GM21576 (cell line): Measurements from ENCODE around the gene DACT1.

Source experiments
- ATAC-seq: cut with Tn5 transposase; IDR thresholded peaks from one replicate; pipeline ENCODE4 v1.9.1; 2021; ENCODE audit warnings: mild to moderate bottlenecking, moderate library complexity; ENCODE audit not compliant: unreplicated experiment

The DACT1 gene

DNA sequence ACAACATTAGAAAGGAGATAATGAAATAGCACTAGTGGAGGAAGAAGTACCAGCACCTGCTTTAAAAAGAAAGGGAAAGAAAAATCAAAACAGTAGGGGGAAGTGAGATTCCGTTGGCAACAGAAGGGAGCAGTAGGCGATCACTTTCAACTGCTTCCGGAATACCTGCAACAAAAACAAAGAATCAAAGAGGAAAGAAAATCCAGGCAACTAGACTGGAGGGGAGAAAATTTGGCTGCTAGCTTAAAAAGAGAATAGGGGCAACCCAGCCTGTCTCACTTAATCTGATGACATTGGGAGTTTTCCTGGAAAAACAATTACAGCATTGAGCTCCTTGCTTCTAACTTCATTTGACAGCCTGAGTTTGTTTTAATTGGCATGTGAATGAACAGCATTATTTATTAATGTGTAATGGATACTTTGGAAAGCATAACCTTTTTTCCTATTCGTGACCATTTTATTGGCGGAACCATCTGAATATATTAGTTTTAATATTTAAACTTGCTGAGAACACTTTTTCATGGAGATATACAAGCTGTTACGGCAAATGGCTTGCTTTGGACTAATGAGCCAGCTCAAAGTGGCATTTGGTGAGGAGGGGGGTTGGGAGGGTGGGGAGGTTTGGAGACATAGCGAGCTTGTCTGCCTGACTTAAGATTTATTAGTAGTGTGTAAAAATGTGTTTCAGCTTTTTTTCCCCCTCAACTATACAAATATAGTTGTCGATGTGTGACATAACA lies 2.5 kb upstream of the DACT1 start:
- ATAC-seq: peak; percentile 29

DNA sequence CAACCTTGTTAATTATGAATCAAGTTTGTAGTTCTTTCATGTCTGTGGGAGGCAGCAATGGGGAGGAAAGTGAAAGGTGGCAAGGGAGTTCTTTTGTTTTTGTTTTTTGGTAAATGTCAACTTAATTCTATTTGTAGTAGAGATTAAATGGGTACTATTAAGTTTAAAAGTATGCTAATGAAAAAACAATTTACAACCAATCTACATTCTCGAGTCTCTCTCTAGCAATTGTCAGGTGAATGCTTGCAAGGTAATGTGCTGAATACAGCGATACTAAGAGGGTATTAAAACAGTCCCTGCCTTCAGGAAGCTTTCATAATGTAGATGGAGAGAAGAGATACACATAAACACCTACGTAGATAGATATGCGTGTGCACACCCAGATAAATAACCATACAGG lies 1.6 kb upstream of the DACT1 start:
- ATAC-seq: no peak

GRCh38 chr14:58637040-58637390 lies 747 bp upstream of the DACT1 start:
- no peak for ATAC-seq

GRCh38 chr14:58638231-58639197 lies 752 bp downstream of the DACT1 start:
- ATAC-seq: peak; percentile 22

- no peak for ATAC-seq
These were observed 1.4 kb downstream of the DACT1 start for GRCh38 chr14:58639198-58639565.

DNA sequence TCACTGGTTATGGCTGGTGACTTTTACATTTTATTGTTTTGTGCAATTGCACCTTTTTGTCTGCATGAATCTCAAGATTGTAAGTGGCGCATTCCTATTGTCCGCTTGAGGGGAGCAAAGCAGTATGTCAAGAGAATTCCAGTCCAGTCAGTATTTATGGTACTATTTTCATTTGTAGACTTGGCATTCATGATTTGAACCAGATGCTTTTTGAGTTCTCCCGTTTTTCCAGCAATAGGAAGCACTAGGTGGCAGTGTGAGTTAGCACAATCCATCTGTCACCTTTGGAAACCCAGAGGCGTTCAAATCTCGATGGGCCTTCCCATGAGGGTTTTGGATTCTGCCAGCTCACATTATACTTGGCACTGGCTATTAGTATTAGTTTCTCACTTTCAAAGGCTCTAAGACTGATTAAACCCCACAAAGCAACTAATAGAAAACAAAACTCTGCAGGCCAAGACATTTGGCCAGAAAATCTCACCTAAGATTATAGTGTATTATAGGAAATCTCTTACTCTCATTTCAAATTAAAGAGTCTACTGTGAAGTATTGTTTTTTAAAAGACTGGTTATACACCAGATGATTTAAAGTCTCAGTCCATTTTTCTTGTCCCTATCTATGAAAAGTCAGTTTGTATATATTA lies 2.2 kb downstream of the DACT1 start:
- ATAC-seq: no peak

DNA sequence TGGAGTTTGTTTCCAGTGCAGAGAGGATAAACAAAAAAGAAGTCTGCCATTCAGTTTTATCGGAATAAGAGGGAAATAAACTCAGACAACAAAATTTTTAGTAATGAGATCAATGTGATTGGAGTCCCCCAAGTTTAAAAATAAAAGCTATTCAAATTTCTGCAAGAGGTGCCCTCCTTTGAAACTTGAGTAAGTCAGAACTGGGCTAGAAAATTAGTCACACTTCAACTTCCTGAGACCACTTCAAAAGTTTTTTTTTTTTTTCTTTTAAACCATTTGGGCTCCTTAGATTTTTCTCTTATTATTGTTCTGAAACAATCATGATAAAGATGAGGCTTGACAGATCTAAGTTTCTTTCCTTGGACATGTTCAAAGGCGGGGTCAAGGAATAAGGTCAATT lies 3.2 kb downstream of the DACT1 start:
- ATAC-seq: no peak

- ATAC-seq: no peak
These were observed 3.7 kb downstream of the DACT1 start for GRCh38 chr14:58641509-58641908.

GRCh38 chr14:58643366-58643765 lies 5.6 kb downstream of the DACT1 start:
- no peak for ATAC-seq

DNA sequence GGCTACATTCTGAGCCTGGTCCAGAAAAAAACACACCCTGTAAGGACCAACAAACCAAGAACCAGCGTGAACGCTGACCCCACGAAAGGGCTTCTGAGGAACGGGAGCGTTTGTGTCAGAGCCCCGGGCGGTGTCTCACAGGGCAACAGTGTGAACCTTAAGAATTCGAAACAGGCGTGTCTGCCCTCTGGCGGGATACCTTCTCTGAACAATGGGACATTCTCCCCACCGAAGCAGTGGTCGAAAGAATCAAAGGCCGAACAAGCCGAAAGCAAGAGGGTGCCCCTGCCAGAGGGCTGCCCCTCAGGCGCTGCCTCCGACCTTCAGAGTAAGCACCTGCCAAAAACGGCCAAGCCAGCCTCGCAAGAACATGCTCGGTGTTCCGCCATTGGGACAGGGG lies 7.9 kb downstream of the DACT1 start:
- no peak for ATAC-seq

GRCh38 chr14:58646479-58646878 lies 8.7 kb downstream of the DACT1 start:
- no peak for ATAC-seq

- no peak for ATAC-seq
These were observed 10.0 kb downstream of the DACT1 start for GRCh38 chr14:58647777-58648176.

- ATAC-seq: no peak
These were observed 13.1 kb downstream of the DACT1 start for GRCh38 chr14:58650857-58651256.

DNA sequence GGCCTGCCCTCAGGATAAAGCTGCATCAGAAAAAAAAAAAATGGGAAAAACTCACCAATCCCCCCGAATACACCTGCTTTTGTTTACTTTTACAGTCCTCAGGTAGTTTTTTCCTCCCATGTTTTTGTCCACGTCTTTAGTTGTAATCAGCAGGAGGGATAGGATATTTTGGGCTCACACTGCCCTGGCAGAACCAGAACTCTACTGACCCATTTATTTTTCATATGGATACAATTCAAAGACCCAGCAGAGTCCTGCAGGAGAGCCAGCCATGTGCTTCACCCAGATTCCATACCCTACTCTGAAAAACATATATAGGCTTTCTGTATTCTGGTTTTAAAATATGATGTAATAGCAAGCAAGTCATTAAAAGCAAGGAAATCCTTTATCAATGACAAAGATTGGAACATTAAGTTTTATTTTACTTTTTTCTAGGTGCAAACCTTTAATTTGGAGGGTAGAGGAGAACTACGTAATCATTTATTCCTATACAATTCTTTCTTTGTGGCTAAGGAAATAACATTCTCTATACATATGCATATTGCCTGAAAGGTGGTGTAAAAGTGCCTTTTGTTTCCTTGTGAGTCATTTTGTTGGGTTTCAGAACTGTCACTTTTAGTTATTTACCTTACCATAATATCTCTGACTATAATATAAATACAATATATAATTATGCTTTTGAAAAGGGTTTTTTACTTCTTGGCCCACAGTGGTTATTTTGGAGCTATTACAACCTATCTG lies 19.1 kb downstream of the DACT1 start:
- ATAC-seq: no peak

DNA sequence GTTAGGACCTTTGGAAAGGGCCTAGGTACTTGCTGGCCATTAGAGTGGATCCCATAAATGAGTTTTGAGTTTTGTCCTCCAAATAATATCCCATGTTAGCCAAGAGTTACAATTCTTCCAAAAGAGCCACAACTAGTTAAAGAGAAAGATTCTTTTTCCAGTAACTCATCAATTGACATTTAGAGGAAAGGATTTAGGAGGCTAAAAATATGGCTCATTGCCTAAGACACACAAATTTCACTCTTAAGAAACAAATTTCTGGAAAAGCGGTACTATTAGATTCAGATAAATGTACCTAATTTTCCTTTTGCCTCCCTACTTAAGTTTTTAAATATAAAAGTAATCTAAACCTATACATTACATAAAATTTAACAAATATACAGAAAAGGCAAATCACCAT lies 21.3 kb downstream of the DACT1 start:
- no peak for ATAC-seq

- ATAC-seq: no peak
These were observed 22.1 kb downstream of the DACT1 start for GRCh38 chr14:58659846-58660245.

- ATAC-seq: no peak
These were observed 22.6 kb downstream of the DACT1 start for GRCh38 chr14:58660407-58660806.

- no peak for ATAC-seq
These were observed 24.3 kb downstream of the DACT1 start for GRCh38 chr14:58662018-58662417.

DNA sequence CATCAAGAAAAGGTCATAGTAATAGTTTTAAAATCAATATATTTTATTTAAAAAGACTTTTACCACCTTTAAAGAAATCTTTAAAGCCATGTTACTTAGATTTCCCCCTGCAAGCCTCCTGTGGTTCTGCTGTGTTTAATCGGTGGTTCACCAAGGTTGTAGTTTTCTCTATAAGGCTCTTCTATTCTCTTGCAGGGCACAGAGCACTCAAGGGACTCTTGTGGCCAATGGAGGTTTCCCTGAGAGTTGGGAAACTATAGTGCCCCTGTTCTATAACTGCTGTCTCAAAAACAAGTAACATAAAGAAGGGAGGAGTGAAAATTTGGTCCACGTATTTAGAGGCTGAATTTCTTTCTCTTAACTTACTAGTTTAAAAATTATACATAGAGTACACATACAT lies 25.0 kb downstream of the DACT1 start:
- ATAC-seq: no peak

- ATAC-seq: no peak
These were observed 25.8 kb downstream of the DACT1 start for GRCh38 chr14:58663494-58664111.
